Left ventricle myocardium inferior (tissue), 1 donor: ENCODE results near the gene CD164. TPM values are rescaled to one million over a fixed set of nuclear protein-coding genes. Genes with fewer than 3 reads are reported as not detected.
A peak's percentile ranks its signal among the peaks of the same experiment; 100 is the strongest.

ENCODE experiments used
- DNase-seq: peaks from one replicate; pipeline ENCODE4 v3.0.0-alpha.2; 2020
- H3K27ac ChIP-seq: fragments of 200-600 bp; replicated peaks from 2 replicates; pipeline ENCODE4 v1.8.0; 2021
- H3K27me3 ChIP-seq: fragments of 200-600 bp; 2 replicates; pipeline ENCODE4 v1.8.0; 2021; ENCODE audit warnings: low read depth
- H3K36me3 ChIP-seq: fragments of 200-600 bp; 2 replicates; pipeline ENCODE4 v1.8.0; 2021
- H3K4me1 ChIP-seq: fragments of 200-600 bp; 2 replicates; pipeline ENCODE4 v1.8.0; 2021
- H3K4me3 ChIP-seq: fragments of 200-600 bp; 2 replicates; pipeline ENCODE4 v1.8.0; 2021; ENCODE audit warnings: mild to moderate bottlenecking, moderate library complexity
- H3K9me3 ChIP-seq: fragments of 200-600 bp; replicated peaks from 2 replicates; pipeline ENCODE4 v1.8.0; 2021
- CTCF ChIP-seq: fragments of 200-600 bp; IDR thresholded peaks from 2 replicates; pipeline ENCODE4 v1.8.0; 2021; ENCODE audit warnings: antibody characterized with exemption, mild to moderate bottlenecking, borderline replicate concordance
- intact Hi-C: fragments of 100-400 bp; cut with micrococcal nuclease; formaldehyde crosslinking; loops from one replicate; pipeline ENCODE4 v1.11.0; 2022
- total RNA-seq: library from RNA; stranded (reverse); fragmentation: NEBNext Ultra II Directional; extraction: Animal tissue kit (Norgen Biotek cat#: 25700); gene quantifications from one replicate; pipeline ENCODE4 v1.2.1, GENCODE V29; 2021
- donor health status: DM: no; HTN: yes; CAD: no; lungs with severe emphysema.

CD164 gene
- total RNA-seq, 1 donor from 2014 or later, result 93.3 TPM

GRCh38 chr6:109349419-109349987 is 32.8 kb downstream of the CD164 start:
- intact Hi-C loops, result no loop called here
- DNase-seq, result no peak
- H3K4me3 ChIP-seq, result no peak overlapping the region
- H3K36me3 ChIP-seq, result peaks cover 6% of the 10 kb centered on the region
- TF ChIP-seq CTCF, result no peak
- no peaks in the 10 kb centered on the region for H3K27me3 ChIP-seq
- no peaks in the 10 kb centered on the region for H3K9me3 ChIP-seq
- peaks cover 28% of the 10 kb centered on the region for H3K4me1 ChIP-seq
- peak overlapping the region; percentile 18 for H3K27ac ChIP-seq

GRCh38 chr6:109348226-109348625 is 34.0 kb downstream of the CD164 start:
- no peak for DNase-seq
- H3K4me1 ChIP-seq, result peaks cover 28% of the 10 kb centered on the region
- TF ChIP-seq CTCF, result no peak
- no peak overlapping the region for H3K27ac ChIP-seq
- intact Hi-C loops, result no loop called here
- no peaks in the 10 kb centered on the region for H3K36me3 ChIP-seq
- H3K4me3 ChIP-seq, result no peak overlapping the region
- H3K27me3 ChIP-seq, result no peaks in the 10 kb centered on the region
- no peaks in the 10 kb centered on the region for H3K9me3 ChIP-seq

- TF ChIP-seq CTCF, result no peak
- no peak overlapping the region for H3K4me3 ChIP-seq
- no peak for DNase-seq
- no peak overlapping the region for H3K27ac ChIP-seq
- no peaks in the 10 kb centered on the region for H3K36me3 ChIP-seq
- no peaks in the 10 kb centered on the region for H3K9me3 ChIP-seq
- peaks cover 30% of the 10 kb centered on the region for H3K4me1 ChIP-seq
- intact Hi-C loops, result no loop called here
- H3K27me3 ChIP-seq, result no peaks in the 10 kb centered on the region
These were observed 34.5 kb downstream of the CD164 start for GRCh38 chr6:109347779-109348178.

- intact Hi-C loops, result no loop called here
- TF ChIP-seq CTCF, result no peak
- Histone ChIP-seq H3K27ac (no peak overlapping the region), H3K4me3 (no peak overlapping the region), H3K9me3 (no peaks in the 10 kb centered on the region), H3K4me1 (peaks cover 20% of the 10 kb centered on the region), H3K36me3 (no peaks in the 10 kb centered on the region), H3K27me3 (no peaks in the 10 kb centered on the region)
- no peak for DNase-seq
These were observed 36.3 kb downstream of the CD164 start for GRCh38 chr6:109345986-109346385.

GRCh38 chr6:109344226-109344625 is 38.0 kb downstream of the CD164 start:
- intact Hi-C loops, result no loop called here
- no peak for TF ChIP-seq CTCF
- H3K27ac ChIP-seq, result no peak overlapping the region
- H3K27me3 ChIP-seq, result no peaks in the 10 kb centered on the region
- no peaks in the 10 kb centered on the region for H3K9me3 ChIP-seq
- no peaks in the 10 kb centered on the region for H3K36me3 ChIP-seq
- no peak for DNase-seq
- H3K4me3 ChIP-seq, result no peak overlapping the region
- peaks cover 5% of the 10 kb centered on the region for H3K4me1 ChIP-seq

GRCh38 chr6:109343518-109343917 is 38.7 kb downstream of the CD164 start:
- no peak overlapping the region for H3K4me3 ChIP-seq
- H3K9me3 ChIP-seq, result no peaks in the 10 kb centered on the region
- H3K27me3 ChIP-seq, result no peaks in the 10 kb centered on the region
- no peak for TF ChIP-seq CTCF
- DNase-seq, result no peak
- no peak overlapping the region for H3K27ac ChIP-seq
- intact Hi-C loops, result no loop called here
- peaks cover 3% of the 10 kb centered on the region for H3K4me1 ChIP-seq
- H3K36me3 ChIP-seq, result no peaks in the 10 kb centered on the region
